Medulla oblongata (tissue), 1 donor: ENCODE measurements around the gene ETV6.
A peak's percentile ranks its signal among the peaks of the same experiment; 100 is the strongest.
"Not testable (repeated sequence)": the region's sequence is repeated elsewhere in the genome, so short reads cannot be mapped to it uniquely, and the experiment has no call there.

Experiments used
- DNase-seq: peaks from one replicate; pipeline ENCODE4 v3.0.0-alpha.2; 2015; ENCODE audit errors: extremely low spot score

The ETV6 gene

GRCh38 chr12:11668611-11669010 lies 19.1 kb downstream of the ETV6 start:
- no peak for DNase-seq

GRCh38 chr12:11669348-11669747 lies 19.9 kb downstream of the ETV6 start:
- no peak for DNase-seq

- peak; percentile 56 for DNase-seq
Measured at GRCh38 chr12:11672256-11673191, 23.1 kb downstream of the ETV6 start.

- DNase-seq = no peak
Measured at GRCh38 chr12:11673666-11674461, 24.4 kb downstream of the ETV6 start.

- no peak for DNase-seq
Measured at GRCh38 chr12:11674894-11675390, 25.5 kb downstream of the ETV6 start.

GRCh38 chr12:11676052-11676451 lies 26.6 kb downstream of the ETV6 start:
- no peak for DNase-seq

- no peak for DNase-seq
Measured at GRCh38 chr12:11677093-11677492, 27.6 kb downstream of the ETV6 start.

GRCh38 chr12:11677752-11678151 lies 28.3 kb downstream of the ETV6 start:
- no peak for DNase-seq

- no peak for DNase-seq
Measured at GRCh38 chr12:11678781-11679180, 29.3 kb downstream of the ETV6 start.

- no peak for DNase-seq
Measured at GRCh38 chr12:11681207-11681606, 31.7 kb downstream of the ETV6 start.

- not testable (repeated sequence) for DNase-seq
Measured at GRCh38 chr12:11681695-11682094, 32.2 kb downstream of the ETV6 start.

GRCh38 chr12:11684393-11684792 lies 34.9 kb downstream of the ETV6 start:
- DNase-seq = no peak

- no peak for DNase-seq
Measured at GRCh38 chr12:11684811-11685210, 35.3 kb downstream of the ETV6 start.

GRCh38 chr12:11685316-11685715 lies 35.8 kb downstream of the ETV6 start:
- DNase-seq = peak; percentile 28

- no peak for DNase-seq
Measured at GRCh38 chr12:11685716-11686115, 36.2 kb downstream of the ETV6 start.

GRCh38 chr12:11686120-11686519 lies 36.6 kb downstream of the ETV6 start:
- no peak for DNase-seq

- DNase-seq = no peak
Measured at GRCh38 chr12:11687528-11687927, 38.1 kb downstream of the ETV6 start.

- no peak for DNase-seq
Measured at GRCh38 chr12:11688379-11688778, 38.9 kb downstream of the ETV6 start.

- no peak for DNase-seq
Measured at GRCh38 chr12:11688831-11689230, 39.4 kb downstream of the ETV6 start.

- no peak for DNase-seq
Measured at GRCh38 chr12:11689591-11690186, 40.2 kb downstream of the ETV6 start.

GRCh38 chr12:11693067-11693466 lies 43.6 kb downstream of the ETV6 start:
- DNase-seq = no peak

- no peak for DNase-seq
Measured at GRCh38 chr12:11693601-11694000, 44.1 kb downstream of the ETV6 start.
